Amniotic stem cell (primary cell): ENCODE measurements around the gene IL18R1.

Experiments used
- DNase-seq: peaks from one replicate; lab custom pipeline; 2025; lab: John Stamatoyannopoulos, UW

IL18R1 gene

DNA sequence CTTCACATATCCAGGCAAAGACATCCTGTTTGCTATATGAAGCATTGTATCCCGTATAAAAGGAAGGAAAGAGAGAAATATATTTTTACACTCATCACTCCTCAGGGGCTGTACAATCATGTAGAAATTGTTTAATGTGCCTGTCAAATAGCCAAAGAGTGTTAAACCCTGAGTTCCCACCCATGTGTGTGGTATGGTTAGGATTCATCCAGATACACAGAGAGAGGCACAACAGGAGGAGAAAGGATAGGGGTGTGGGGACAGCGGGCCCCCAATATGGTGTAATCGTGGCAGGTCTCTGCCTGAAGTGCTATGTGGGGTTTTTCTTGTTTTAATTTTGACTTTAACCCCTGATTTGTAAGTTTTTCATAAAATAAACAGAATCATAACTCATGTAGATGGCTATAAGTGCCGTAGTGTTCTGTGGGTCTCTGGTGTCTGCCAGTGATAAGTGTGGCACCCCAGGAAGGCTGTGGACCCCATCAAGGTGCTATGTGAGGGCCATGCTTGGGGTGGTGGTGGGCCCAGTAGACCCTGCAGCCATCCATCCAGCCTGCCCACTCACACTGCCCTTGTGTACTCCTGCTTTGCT is 10.2 kb upstream of the IL18R1 start:
- DNase-seq, result no peak

DNA sequence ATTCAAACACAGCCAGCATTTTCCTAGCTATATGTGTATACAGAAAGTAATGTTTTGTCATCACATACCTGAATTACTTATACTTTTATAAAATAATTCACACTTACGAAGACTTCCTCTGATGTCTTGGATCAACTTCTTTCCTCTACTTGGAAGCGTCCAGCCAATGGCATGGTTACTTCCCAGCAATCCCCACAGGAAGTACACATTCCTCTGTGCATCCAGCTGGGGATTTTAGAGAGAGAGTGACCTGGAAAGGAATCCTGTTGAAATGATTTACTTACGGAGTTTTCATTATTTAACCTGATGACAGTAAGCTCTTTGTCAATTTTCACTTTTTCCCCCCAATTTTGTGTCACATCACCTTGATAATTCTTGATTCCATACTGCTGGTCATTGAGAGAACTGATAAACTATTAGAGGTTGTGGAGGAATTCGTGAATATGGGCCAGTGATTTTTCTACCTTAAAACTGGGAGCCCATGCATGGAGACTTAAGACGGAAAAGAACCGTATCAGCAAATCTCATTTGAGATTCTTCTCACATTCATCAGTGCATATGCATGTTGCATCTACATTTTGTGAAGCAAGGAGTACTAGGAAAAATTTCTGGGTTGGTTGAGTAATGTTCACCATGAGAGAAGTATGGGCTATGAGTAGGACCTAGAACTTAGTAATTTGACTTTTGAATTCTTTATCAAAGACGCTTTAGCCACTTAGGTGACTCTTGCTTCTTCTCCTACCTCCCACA is 9.0 kb upstream of the IL18R1 start:
- no peak for DNase-seq

GRCh38 chr2:102350137-102350793 is 5.3 kb upstream of the IL18R1 start:
- no peak for DNase-seq

DNA sequence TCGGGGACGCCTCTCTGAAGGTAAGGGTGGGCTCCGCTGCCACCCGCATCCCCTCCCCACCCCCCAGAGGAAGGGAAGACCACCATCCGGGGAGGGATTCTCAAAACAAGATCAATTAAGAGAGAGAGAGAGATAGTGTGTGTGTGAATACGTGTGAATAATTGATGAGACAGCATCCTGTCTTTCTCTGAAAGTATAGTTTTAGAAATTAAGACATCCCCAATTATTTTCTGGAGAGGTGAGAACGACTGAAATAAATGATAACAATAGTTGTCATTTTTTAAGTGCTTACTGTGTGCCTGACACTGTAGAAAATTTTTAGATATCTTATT is 751 bp downstream of the IL18R1 start:
- DNase-seq, result no peak

- DNase-seq, result no peak
These were observed 1.1 kb downstream of the IL18R1 start for GRCh38 chr2:102356741-102357140.

GRCh38 chr2:102357937-102358336 is 2.3 kb downstream of the IL18R1 start:
- DNase-seq, result no peak

GRCh38 chr2:102358496-102358895 is 2.9 kb downstream of the IL18R1 start:
- no peak for DNase-seq

- no peak for DNase-seq
These were observed 3.9 kb downstream of the IL18R1 start for GRCh38 chr2:102359527-102359926.

DNA sequence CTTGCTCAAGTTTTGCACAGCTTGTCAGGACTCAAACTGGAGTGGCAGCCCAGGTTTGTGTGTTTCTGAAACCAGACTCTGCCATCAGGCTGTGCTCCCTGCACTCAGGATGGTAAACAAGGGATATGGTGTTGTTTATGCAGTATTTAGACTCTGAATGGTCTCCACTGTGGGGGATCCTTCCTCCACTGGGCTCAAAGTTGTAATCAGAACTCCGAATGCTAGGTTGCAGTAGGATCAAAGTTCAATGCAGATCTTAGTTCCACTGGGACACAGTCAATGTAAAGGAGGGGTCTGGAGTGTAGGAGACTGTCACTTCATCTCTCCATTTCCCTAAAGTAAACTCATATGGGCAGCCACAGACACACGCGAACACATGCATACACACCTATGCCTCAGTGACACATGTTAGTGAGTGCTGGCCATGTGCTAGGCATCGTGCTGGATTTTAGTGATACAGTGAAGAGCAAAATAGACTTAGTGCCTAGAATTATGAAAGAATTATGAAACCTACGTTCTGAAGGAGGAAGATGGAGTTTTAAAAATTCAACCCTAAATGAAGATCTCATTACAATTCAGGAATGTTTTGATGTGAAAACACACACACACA is 6.1 kb downstream of the IL18R1 start:
- DNase-seq, result no peak

- no peak for DNase-seq
These were observed 10.2 kb downstream of the IL18R1 start for GRCh38 chr2:102365763-102366162.

DNA sequence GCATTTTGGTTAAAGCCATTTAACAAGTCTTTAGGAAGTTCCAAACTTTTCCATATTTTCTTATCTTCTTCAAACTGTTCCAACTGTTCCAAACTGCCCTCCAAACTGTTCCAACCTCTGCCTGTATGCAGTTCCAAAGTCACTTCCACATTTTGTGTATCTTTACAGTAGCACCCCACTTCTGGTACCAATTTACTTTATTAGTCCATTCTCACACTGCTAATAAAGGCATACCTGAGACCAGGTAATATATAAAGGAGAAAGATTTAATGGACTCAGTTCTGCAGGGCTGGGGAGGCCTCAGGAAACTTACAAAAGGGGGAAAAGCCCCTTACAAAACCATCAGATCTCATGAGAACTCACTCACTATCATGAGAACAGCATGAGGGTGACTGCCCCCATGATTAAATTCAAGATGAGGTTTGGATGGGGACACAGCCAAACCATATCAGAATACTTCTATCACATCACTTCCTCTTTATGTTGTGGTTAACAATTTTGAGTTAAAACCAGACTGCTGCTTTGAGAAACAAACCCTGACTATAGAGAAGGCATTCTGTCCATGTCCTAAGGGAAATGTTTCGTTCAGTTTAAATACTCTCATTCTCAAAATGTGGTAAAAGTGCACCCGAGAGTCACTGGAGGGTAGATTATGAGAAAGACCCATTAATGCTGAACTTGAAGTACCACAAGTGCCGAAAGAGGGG is 11.0 kb downstream of the IL18R1 start:
- no peak for DNase-seq

- DNase-seq, result no peak
These were observed 11.9 kb downstream of the IL18R1 start for GRCh38 chr2:102367331-102367971.

GRCh38 chr2:102368461-102369109 is 13.0 kb downstream of the IL18R1 start:
- DNase-seq, result no peak

DNA sequence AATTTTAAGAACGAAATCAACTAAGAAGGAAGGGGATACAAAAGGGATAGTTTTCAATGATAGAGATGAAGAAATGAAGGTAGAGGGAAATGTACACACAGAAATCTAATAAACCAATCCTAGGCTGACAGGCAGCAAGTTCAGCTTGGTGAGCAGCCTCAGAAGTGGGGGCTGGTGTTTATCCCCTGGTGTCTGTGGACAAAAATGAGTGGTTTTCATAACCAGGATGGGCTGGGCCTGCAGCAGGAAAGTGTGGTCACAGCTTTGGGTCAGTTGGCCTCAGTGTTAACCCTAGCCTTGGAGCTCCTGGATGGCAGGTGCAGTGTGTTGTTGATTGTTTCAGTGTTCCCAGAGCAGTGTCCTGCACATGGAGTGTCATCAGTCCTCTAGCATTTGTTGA is 14.3 kb downstream of the IL18R1 start:
- DNase-seq, result no peak

DNA sequence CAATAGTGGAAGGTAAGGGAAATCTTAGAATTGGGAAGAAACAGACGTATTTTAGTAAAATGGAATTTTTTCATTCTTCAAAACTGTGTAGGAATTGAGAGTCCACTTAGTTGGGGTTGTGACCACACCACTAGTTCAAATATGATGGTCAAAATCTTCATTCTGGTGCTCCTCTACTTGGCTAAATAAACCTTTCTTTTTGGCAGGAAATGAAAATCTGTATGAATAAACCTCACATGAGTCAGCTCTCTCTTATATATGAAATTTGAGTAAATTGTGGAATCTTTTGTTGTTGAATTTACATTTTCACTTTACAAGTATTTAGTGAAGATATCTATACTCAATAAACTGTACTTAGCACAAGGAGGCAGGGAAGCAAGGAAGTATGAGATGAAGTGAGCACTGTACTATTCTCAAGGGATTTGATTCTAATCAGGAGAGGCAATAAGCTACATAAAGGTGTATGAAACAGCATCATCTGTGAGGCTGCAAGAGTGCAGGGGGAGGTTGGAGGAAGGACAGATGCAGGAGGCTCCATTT is 20.5 kb downstream of the IL18R1 start:
- DNase-seq, result no peak

DNA sequence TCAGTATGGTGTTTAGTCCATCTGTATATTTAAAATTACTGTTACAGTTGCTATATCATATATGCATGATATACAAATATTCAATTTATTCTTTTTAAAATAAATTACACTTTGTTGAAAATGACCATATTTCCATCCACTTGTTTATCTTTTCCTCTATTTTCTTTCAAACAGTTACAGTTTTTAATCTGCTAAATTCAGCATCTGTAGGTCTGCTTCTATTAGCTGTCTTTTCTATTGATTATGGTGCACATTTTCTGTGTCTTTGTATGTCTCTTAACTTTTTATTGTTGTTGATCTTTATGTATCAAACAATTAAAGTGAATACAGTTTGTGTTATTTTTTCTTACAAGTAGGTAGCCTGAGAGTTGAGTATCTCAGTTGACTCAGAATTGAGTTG is 28.1 kb downstream of the IL18R1 start:
- DNase-seq, result no peak

GRCh38 chr2:102385522-102385921 is 29.9 kb downstream of the IL18R1 start:
- no peak for DNase-seq

- no peak for DNase-seq
These were observed 30.4 kb downstream of the IL18R1 start for GRCh38 chr2:102386004-102386403.

GRCh38 chr2:102386867-102387541 is 31.4 kb downstream of the IL18R1 start:
- no peak for DNase-seq

DNA sequence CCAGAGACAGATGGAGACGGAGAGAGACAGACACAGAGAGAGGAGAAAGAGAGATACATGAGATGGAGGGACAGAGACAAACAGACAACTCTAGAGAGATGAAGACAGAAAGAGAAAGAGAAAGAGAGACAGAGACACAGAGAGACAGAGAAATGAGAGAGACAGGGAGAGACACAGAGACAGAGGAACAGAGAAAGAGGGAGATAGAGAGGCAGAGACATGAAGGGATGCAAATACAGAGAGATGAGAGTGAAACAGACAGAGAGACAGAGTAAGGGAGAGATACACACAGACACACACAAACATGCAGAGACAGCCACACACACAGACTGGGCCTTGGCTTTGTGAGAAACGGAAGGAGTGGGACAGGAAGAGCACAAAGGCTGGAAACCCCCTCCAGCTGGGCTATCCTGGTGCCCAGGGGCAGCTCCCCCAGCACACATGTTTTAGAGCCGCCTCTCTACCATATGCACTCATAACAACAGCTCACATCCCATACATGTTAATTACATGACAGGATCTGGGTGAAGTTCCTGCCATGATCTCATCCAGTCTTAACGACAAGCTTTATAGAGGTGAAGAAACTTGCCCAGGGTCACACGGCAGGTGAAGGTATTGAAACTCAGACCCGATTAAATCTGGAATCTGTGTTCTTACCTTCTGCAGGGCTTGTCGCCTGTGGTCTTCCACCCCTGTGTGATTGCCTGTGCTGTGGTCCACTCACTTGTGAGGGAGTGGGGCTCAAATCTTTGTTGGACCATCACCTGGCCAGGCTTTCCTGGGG is 32.4 kb downstream of the IL18R1 start:
- DNase-seq, result no peak
